HFF-Myc (cell line): ENCODE data around the gene VSIG8.

ENCODE experiments used
- DNase-seq: peaks from one replicate; pipeline ENCODE4 v3.0.0-alpha.2; 2011; ENCODE audit warnings: low read depth; ENCODE audit errors: extremely low read depth
- H3K4me3 ChIP-seq: replicated peaks from 2 replicates; pipeline ENCODE4 v1.5.1; 2011; ENCODE audit warnings: low read depth, mild to moderate bottlenecking, control low read depth, low read length
- CTCF ChIP-seq: IDR thresholded peaks from 2 replicates; pipeline ENCODE4 v1.5.1; 2012; ENCODE audit warnings: mild to moderate bottlenecking, low read depth, low read length, control low read depth; ENCODE audit errors: missing control alignments

VSIG8 gene

GRCh38 chr1:159854116-159854692, 8.3 kb downstream of the VSIG8 start:
- no peak for DNase-seq
- TF ChIP-seq CTCF = no peak
- H3K4me3 ChIP-seq = peak overlapping the region; percentile 46

- H3K4me3 ChIP-seq = peak overlapping the region; percentile 46
- TF ChIP-seq CTCF = no peak
- DNase-seq = no peak
Measured at GRCh38 chr1:159853417-159854115, 8.9 kb downstream of the VSIG8 start.

GRCh38 chr1:159851407-159851806, 11.1 kb downstream of the VSIG8 start:
- H3K4me3 ChIP-seq = no peak overlapping the region
- no peak for DNase-seq

GRCh38 chr1:159849626-159850366, 12.7 kb downstream of the VSIG8 start:
- no peak for TF ChIP-seq CTCF
- no peak overlapping the region for H3K4me3 ChIP-seq
- no peak for DNase-seq

More at GRCh38 chr1:159851407-159851806, 11.1 kb downstream of the VSIG8 start:
- no peak for TF ChIP-seq CTCF

GRCh38 chr1:159848326-159848725, 14.1 kb downstream of the VSIG8 start:
- TF ChIP-seq CTCF = no peak
- DNase-seq = no peak
- H3K4me3 ChIP-seq = no peak overlapping the region

- no peak overlapping the region for H3K4me3 ChIP-seq
- DNase-seq = no peak
- no peak for TF ChIP-seq CTCF
Measured at GRCh38 chr1:159847231-159847630, 15.2 kb downstream of the VSIG8 start.
